GM23338 (cell line): ENCODE measurements around the gene TP53BP2. TPM values are rescaled to one million over a fixed set of nuclear protein-coding genes. Genes with fewer than 3 reads are reported as not detected.
"Not testable (repeated sequence)": the region's sequence is repeated elsewhere in the genome, so short reads cannot be mapped to it uniquely, and the experiment has no call there.

Source experiments
- ATAC-seq: fragments of 200-7000 bp; cut with Tn5 transposase; 3 replicates; pipeline ENCODE4 v1.9.1; 2020
- DNase-seq: peaks from one replicate; pipeline ENCODE4 v3.0.0-alpha.2; 2015; ENCODE audit warnings: low spot score
- H2AFZ ChIP-seq: fragments of 200-600 bp; sonication (generic); 2 replicates; pipeline ENCODE4 v1.8.0; 2016; ENCODE audit warnings: antibody characterized with exemption, mild to moderate bottlenecking, moderate library complexity
- H3F3A ChIP-seq: fragments of 200-600 bp; sonication (generic); replicated peaks from 2 replicates; pipeline ENCODE4 v1.8.0; 2017; ENCODE audit warnings: antibody characterized with exemption, mixed run types, low read depth
- H3K27ac ChIP-seq: fragments of 200-600 bp; sonication (generic); 2 replicates; pipeline ENCODE4 v1.6.1; 2016; ENCODE audit warnings: low read depth
- H3K27me3 ChIP-seq: fragments of 200-600 bp; sonication (generic); 2 replicates; pipeline ENCODE4 v1.8.0; 2016; ENCODE audit warnings: mild to moderate bottlenecking, mixed run types, moderate library complexity; ENCODE audit not compliant: insufficient read depth
- H3K36me3 ChIP-seq: fragments of 200-600 bp; sonication (generic); 2 replicates; pipeline ENCODE4 v1.8.0; 2016; ENCODE audit warnings: mild to moderate bottlenecking; ENCODE audit not compliant: insufficient read depth
- H3K4me1 ChIP-seq: fragments of 200-600 bp; sonication (generic); 2 replicates; pipeline ENCODE4 v1.8.0; 2016; ENCODE audit warnings: mild to moderate bottlenecking, moderate library complexity; ENCODE audit not compliant: insufficient read depth
- H3K4me2 ChIP-seq: fragments of 200-600 bp; sonication (generic); 2 replicates; pipeline ENCODE4 v1.7.1; 2017; ENCODE audit warnings: mixed run types
- H3K4me3 ChIP-seq: fragments of 200-600 bp; sonication (generic); 2 replicates; pipeline ENCODE4 v1.6.1; 2016; ENCODE audit warnings: mixed run types
- H3K79me2 ChIP-seq: fragments of 200-600 bp; sonication (generic); replicated peaks from 2 replicates; pipeline ENCODE4 v1.8.0; 2017; ENCODE audit warnings: mild to moderate bottlenecking; ENCODE audit not compliant: insufficient read depth
- H3K9me2 ChIP-seq: fragments of 200-600 bp; sonication (generic); 2 replicates; pipeline ENCODE4 v1.8.0; 2017; ENCODE audit not compliant: insufficient read depth
- H4K20me1 ChIP-seq: fragments of 200-600 bp; sonication (generic); replicated peaks from 2 replicates; pipeline ENCODE4 v1.8.0; 2017; ENCODE audit warnings: mild to moderate bottlenecking; ENCODE audit not compliant: insufficient read depth
- H3K27ac Mint-ChIP-seq: 2 replicates; pipeline ENCODE4 v1.8.0; 2020; ENCODE audit warnings: inconsistent platforms, mild to moderate bottlenecking, moderate library complexity, mixed read lengths
- H3K27me3 Mint-ChIP-seq: 3 replicates; pipeline ENCODE4 v1.8.0; 2022; ENCODE audit warnings: low read depth, mild to moderate bottlenecking, moderate library complexity, mixed read lengths, inconsistent platforms; ENCODE audit not compliant: insufficient read depth, poor library complexity
- H3K36me3 Mint-ChIP-seq: 3 replicates; pipeline ENCODE4 v1.8.0; 2021; ENCODE audit warnings: low read depth, mild to moderate bottlenecking, inconsistent platforms, moderate library complexity, mixed read lengths
- H3K4me1 Mint-ChIP-seq: 3 replicates; pipeline ENCODE4 v1.8.0; 2020; ENCODE audit warnings: mild to moderate bottlenecking, inconsistent platforms, mixed read lengths
- H3K4me3 Mint-ChIP-seq: 3 replicates; pipeline ENCODE4 v1.8.0; 2021; ENCODE audit warnings: moderate library complexity, mild to moderate bottlenecking, inconsistent platforms, mixed read lengths
- H3K9me3 Mint-ChIP-seq: 3 replicates; pipeline ENCODE4 v1.8.0; 2020; ENCODE audit warnings: moderate library complexity, mild to moderate bottlenecking, inconsistent platforms, mixed read lengths
- CREB1 ChIP-seq: fragments of 250-450 bp; sonication (Bioruptor Pico); IDR thresholded peaks from 2 replicates; pipeline ENCODE4 v1.5.0; 2020; ENCODE audit warnings: low read depth, mild to moderate bottlenecking, moderate library complexity
- ETS1 ChIP-seq: IDR thresholded peaks from 2 replicates; pipeline ENCODE4 v1.6.1; 2016; ENCODE audit warnings: antibody characterized with exemption
- EZH2phosphoT487 ChIP-seq: fragments of 200-600 bp; sonication (generic); IDR thresholded peaks from one replicate; pipeline ENCODE4 v1.8.1; 2018; ENCODE audit warnings: antibody characterized with exemption; ENCODE audit not compliant: unreplicated experiment
- JUNB ChIP-seq: IDR thresholded peaks from one replicate; pipeline ENCODE4 v1.6.1; 2016; ENCODE audit warnings: antibody characterized with exemption; ENCODE audit not compliant: unreplicated experiment
- POLR2AphosphoS5 ChIP-seq: IDR thresholded peaks from 2 replicates; pipeline ENCODE4 v1.6.1; 2016; ENCODE audit warnings: antibody characterized with exemption, low read depth
- STAT1 ChIP-seq: IDR thresholded peaks from one replicate; pipeline ENCODE4 v1.6.1; 2016; ENCODE audit warnings: antibody characterized with exemption; ENCODE audit not compliant: unreplicated experiment
- ZNF114 ChIP-seq: fragments of 250-450 bp; sonication (Bioruptor Pico); IDR thresholded peaks from 2 replicates; pipeline ENCODE4 v1.5.0; 2020; ENCODE audit warnings: mild to moderate bottlenecking, moderate library complexity
- polyA plus RNA-seq: library from polyadenylated mRNA; unstranded; fragments of >200 nt; fragmentation: Nextera tagmentation; extraction: Ambion mirVana; gene quantifications from 2 replicates; pipeline ENCODE4 v1.2.1, GENCODE V29; 2016
- total RNA-seq: library from RNA; depleted of rRNA; stranded (reverse); fragments of >200 nt; shearing (Covaris generic); gene quantifications from 2 replicates; pipeline ENCODE4 v1.2.3, GENCODE V29; 2014
- TF ChIP-seq, protein P1 (sequence below): fragments of 250-450 bp; sonication (Bioruptor Pico); IDR thresholded peaks from 2 replicates; pipeline ENCODE4 v1.5.0; 2020; ENCODE audit warnings: mild to moderate bottlenecking, moderate library complexity

TP53BP2 gene
- total and polyA plus RNA-seq, 2 experiments from 2014 or later = 10.1 to 32.9 TPM

DNA sequence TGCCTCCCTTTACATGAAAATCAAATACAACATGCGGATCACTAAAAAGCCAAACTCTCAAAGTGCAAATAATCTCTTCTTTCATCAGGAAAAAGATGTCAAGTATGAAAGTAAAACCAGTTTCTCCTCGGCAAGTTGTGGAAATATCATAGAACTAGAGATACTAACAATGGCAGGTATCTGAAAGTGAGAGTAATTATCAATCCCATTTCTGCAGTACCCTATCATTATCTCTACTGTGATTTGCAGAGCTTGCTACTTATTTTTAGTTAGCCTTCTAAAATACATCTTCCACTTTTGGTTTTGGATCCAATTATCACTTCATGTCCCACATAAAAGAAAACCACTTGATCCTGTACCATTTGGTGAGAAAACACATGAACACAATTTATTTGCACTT is 3.0 kb downstream of the TP53BP2 start:
- Mint-ChIP-seq H3K9me3 (no peaks in the 10 kb centered on the region), H3K27me3 (peaks cover 7% of the 10 kb centered on the region), H3K36me3 (no peaks in the 10 kb centered on the region; the same call in 2 of the 3 replicates), H3K4me3 (no peak overlapping the region), H3K4me1 (peaks cover 45% of the 10 kb centered on the region), H3K27ac (no peak overlapping the region)
- ATAC-seq (no peak), DNase-seq (no peak)
- TF ChIP-seq CREB1 (CRISPR knock-in tag) (no peak), ZNF114 (CRISPR knock-in tag) (no peak), JUNB (no peak), EZH2phosphoT487 (no peak), POLR2AphosphoS5 (no peak)
- Histone ChIP-seq H3K9me2 (no peaks in the 10 kb centered on the region), H3K27ac (no peak overlapping the region), H3K27me3 (peaks cover 12% of the 10 kb centered on the region), H4K20me1 (peaks cover 47% of the 10 kb centered on the region), H3K4me1 (peaks cover 31% of the 10 kb centered on the region), H3K79me2 (peaks cover 74% of the 10 kb centered on the region), H3K36me3 (no peaks in the 10 kb centered on the region), H3F3A (peaks cover 9% of the 10 kb centered on the region), H3K4me2 (no peak overlapping the region), H2AFZ (no peak overlapping the region), H3K4me3 (no peak overlapping the region)

GRCh38 chr1:223841977-223842623 is 3.6 kb downstream of the TP53BP2 start:
- H3K27ac ChIP-seq, ATAC-seq, H3K9me2 ChIP-seq, DNase-seq, H2AFZ ChIP-seq, H3F3A ChIP-seq, H3K36me3 Mint-ChIP-seq, H3K4me2 ChIP-seq, H3K9me3 Mint-ChIP-seq, H3K27ac Mint-ChIP-seq, H3K36me3 ChIP-seq, H3K27me3 Mint-ChIP-seq, H3K4me3 Mint-ChIP-seq, H3K4me3 ChIP-seq: not testable (repeated sequence)
- Histone ChIP-seq H4K20me1 (peaks cover 47% of the 10 kb centered on the region), H3K4me1 (peaks cover 38% of the 10 kb centered on the region), H3K79me2 (peaks cover 81% of the 10 kb centered on the region), H3K27me3 (peaks cover 12% of the 10 kb centered on the region)
- peaks cover 45% of the 10 kb centered on the region for H3K4me1 Mint-ChIP-seq

DNA sequence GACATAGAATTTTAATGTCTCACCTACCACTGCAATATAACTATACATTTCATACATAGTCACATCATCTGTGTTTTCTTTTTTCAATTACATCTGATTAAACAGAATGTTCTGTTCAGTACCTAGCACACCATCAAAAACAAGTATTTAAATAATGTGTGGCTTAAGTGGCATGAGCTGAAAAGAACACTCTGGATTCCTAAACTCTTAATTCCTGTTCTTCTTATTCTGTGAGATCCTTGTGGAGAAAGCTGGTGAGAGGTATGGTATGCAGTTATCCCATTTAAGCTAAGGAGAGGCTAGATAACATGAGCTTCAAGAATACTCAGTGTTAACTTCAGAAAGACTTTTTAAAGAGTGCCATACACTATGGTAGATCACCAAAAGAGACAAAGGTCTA is 5.5 kb downstream of the TP53BP2 start:
- no peak overlapping the region for H3K4me3 ChIP-seq
- peaks cover 50% of the 10 kb centered on the region for H4K20me1 ChIP-seq
- DNase-seq (no peak), ATAC-seq (no peak)
- H3K4me2 ChIP-seq = no peak overlapping the region
- H3K9me3 Mint-ChIP-seq = no peaks in the 10 kb centered on the region
- peaks cover 37% of the 10 kb centered on the region for H3K4me1 Mint-ChIP-seq
- H3K36me3 ChIP-seq = no peaks in the 10 kb centered on the region
- peaks cover 12% of the 10 kb centered on the region for H3K27me3 ChIP-seq
- H3K9me2 ChIP-seq = no peaks in the 10 kb centered on the region
- H3K4me1 ChIP-seq = peaks cover 55% of the 10 kb centered on the region
- H3K36me3 Mint-ChIP-seq = no peaks in the 10 kb centered on the region; the same call in 2 of the 3 replicates
- peaks cover 100% of the 10 kb centered on the region for H3K79me2 ChIP-seq
- no peak overlapping the region for H2AFZ ChIP-seq
- H3K27me3 Mint-ChIP-seq = peaks cover 7% of the 10 kb centered on the region
- peaks cover 6% of the 10 kb centered on the region for H3F3A ChIP-seq
- no peak overlapping the region for H3K27ac Mint-ChIP-seq
- no peak overlapping the region for H3K27ac ChIP-seq
- H3K4me3 Mint-ChIP-seq = no peak overlapping the region
- no peak for TF ChIP-seq STAT1
- TF ChIP-seq, protein P1, sequence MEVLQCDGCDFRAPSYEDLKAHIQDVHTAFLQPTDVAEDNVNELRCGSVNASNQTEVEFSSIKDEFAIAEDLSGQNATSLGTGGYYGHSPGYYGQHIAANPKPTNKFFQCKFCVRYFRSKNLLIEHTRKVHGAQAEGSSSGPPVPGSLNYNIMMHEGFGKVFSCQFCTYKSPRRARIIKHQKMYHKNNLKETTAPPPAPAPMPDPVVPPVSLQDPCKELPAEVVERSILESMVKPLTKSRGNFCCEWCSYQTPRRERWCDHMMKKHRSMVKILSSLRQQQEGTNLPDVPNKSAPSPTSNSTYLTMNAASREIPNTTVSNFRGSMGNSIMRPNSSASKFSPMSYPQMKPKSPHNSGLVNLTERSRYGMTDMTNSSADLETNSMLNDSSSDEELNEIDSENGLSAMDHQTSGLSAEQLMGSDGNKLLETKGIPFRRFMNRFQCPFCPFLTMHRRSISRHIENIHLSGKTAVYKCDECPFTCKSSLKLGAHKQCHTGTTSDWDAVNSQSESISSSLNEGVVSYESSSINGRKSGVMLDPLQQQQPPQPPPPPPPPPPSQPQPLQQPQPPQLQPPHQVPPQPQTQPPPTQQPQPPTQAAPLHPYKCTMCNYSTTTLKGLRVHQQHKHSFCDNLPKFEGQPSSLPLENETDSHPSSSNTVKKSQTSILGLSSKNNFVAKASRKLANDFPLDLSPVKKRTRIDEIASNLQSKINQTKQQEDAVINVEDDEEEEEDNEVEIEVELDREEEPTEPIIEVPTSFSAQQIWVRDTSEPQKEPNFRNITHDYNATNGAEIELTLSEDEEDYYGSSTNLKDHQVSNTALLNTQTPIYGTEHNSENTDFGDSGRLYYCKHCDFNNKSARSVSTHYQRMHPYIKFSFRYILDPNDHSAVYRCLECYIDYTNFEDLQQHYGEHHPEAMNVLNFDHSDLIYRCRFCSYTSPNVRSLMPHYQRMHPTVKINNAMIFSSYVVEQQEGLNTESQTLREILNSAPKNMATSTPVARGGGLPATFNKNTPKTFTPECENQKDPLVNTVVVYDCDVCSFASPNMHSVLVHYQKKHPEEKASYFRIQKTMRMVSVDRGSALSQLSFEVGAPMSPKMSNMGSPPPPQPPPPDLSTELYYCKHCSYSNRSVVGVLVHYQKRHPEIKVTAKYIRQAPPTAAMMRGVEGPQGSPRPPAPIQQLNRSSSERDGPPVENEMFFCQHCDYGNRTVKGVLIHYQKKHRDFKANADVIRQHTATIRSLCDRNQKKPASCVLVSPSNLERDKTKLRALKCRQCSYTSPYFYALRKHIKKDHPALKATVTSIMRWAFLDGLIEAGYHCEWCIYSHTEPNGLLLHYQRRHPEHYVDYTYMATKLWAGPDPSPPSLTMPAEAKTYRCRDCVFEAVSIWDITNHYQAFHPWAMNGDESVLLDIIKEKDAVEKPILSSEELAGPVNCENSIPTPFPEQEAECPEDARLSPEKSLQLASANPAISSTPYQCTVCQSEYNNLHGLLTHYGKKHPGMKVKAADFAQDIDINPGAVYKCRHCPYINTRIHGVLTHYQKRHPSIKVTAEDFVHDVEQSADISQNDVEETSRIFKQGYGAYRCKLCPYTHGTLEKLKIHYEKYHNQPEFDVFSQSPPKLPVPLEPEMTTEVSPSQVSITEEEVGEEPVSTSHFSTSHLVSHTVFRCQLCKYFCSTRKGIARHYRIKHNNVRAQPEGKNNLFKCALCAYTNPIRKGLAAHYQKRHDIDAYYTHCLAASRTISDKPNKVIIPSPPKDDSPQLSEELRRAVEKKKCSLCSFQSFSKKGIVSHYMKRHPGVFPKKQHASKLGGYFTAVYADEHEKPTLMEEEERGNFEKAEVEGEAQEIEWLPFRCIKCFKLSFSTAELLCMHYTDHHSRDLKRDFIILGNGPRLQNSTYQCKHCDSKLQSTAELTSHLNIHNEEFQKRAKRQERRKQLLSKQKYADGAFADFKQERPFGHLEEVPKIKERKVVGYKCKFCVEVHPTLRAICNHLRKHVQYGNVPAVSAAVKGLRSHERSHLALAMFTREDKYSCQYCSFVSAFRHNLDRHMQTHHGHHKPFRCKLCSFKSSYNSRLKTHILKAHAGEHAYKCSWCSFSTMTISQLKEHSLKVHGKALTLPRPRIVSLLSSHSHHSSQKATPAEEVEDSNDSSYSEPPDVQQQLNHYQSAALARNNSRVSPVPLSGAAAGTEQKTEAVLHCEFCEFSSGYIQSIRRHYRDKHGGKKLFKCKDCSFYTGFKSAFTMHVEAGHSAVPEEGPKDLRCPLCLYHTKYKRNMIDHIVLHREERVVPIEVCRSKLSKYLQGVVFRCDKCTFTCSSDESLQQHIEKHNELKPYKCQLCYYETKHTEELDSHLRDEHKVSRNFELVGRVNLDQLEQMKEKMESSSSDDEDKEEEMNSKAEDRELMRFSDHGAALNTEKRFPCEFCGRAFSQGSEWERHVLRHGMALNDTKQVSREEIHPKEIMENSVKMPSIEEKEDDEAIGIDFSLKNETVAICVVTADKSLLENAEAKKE (CRISPR knock-in tag) = no peak
- no peak for TF ChIP-seq POLR2AphosphoS5
- TF ChIP-seq ETS1 = no peak
